ENCODE data around the gene APP. TPM values are rescaled to one million over a fixed set of nuclear protein-coding genes. Genes with fewer than 3 reads are reported as not detected.
"Not testable (repeated sequence)": the region's sequence is repeated elsewhere in the genome, so short reads cannot be mapped to it uniquely, and the experiment has no call there.

Gene APP
- total RNA-seq, 1 donor from 2014 or later: 45.9 TPM

- intact Hi-C loops (cut with micrococcal nuclease): no loop called here
Observed at GRCh38 chr21:25952306-25952705, 218.3 kb downstream of the APP start.

DNA sequence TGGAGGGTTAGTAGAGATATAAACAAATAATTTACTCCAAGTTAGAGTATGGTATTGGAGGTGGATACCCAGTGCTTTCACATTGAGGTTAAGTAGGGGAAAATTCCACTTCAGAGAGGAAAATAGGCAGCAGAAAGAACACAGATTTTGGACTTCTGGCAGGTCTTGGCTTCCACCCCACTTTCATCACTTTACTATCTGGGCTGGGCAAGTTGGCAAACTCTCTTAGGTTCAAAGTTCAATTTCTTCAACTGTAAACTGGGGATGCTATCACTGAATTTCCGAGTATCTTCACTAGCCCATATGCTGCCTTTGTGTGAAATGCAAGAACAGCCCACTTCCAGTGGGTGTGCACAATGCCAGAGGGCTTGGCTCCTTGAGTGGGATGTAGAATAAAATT, 220.9 kb downstream of the APP start:
- intact Hi-C loops (cut with micrococcal nuclease): no loop called here

DNA sequence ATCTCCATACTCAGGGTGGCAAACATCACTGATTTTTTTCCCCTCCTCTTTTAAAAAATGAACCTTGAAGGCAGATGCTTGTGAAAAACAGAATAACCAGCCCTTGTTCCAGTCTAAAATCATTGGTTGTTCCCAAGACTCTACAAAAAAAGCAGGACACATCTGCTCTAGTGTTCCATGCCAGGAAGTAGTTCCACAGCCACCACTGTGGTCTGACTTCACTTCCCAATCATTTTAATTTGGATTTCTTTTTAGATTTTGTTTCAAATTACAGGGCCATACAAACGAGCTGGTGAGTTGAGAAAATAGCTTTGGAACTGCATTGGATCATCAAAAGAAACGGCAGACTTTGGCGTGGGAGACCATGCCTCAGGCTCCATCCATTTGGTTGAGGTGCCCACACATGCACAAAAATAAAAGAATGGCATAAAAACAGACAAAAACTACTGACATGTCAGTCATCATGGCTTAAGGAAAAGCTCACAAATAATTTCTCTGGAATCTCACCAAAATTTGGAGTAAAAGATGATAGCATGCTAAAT, 225.8 kb downstream of the APP start:
- intact Hi-C loops (cut with micrococcal nuclease): no loop called here

GRCh38 chr21:25944082-25944481, 226.5 kb downstream of the APP start:
- intact Hi-C loops (cut with micrococcal nuclease): no loop called here

GRCh38 chr21:25942135-25942534, 228.4 kb downstream of the APP start:
- intact Hi-C loops (cut with micrococcal nuclease): no loop called here

- intact Hi-C loops (cut with micrococcal nuclease): no loop called here
Observed at GRCh38 chr21:25939396-25939761, 231.2 kb downstream of the APP start.

DNA sequence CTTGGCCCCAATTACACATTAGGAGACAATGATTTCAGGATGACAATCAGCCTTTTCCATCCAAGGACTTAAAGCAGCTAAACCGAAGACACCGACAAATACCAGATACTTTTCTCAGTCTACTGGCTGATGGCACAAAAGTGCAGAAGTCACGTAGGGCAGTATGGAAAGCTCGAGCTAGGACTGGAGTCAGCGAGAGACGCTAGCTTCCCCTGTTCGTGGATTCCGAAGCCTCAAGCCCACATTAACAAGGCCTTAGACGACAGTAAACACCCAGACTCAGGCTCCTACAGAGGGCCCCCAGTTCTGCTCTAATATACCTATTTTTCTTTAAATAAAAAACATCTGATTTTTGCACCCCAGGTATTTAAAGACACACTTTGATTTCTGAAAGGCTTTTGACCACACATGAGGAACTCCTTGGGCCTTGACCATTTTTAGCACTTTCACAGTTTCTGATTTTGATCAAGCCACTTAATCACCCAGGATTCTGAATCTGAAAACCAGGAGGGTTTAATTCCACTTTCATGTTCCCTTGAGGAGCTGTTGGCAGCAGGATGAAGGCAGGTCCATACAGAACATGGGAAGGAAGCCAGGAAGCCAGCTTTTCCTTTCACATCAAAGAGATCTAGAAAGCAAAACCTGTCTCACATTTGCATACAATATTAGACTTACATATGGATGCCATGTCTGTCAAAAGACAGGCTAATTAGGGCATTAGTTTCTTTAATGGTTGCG, 231.7 kb downstream of the APP start:
- intact Hi-C loops (cut with micrococcal nuclease): no loop called here

- intact Hi-C loops (cut with micrococcal nuclease): no loop called here
Observed at GRCh38 chr21:25936776-25937175, 233.8 kb downstream of the APP start.

DNA sequence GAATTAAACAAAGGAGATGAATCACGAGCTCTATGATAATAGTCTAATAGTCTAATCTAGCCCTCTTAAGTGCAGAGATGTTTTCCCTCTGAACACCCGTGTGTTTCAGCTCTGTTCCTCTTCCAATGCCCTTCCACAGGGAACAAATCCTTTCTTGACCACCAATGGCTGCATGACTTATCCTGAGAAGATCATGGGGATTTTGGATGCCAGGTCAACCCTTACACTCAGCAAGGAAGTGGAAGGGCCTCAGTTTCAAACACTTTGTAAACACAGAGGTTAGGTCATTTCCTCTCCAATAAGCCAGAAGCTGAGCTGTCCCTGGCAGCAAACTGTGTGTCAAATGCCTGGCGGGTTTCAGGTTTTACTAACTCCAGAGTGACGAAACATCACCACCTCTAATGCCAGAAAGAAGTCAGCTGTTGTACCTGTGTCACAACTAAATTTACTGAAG, 235.8 kb downstream of the APP start:
- intact Hi-C loops (cut with micrococcal nuclease): no loop called here

DNA sequence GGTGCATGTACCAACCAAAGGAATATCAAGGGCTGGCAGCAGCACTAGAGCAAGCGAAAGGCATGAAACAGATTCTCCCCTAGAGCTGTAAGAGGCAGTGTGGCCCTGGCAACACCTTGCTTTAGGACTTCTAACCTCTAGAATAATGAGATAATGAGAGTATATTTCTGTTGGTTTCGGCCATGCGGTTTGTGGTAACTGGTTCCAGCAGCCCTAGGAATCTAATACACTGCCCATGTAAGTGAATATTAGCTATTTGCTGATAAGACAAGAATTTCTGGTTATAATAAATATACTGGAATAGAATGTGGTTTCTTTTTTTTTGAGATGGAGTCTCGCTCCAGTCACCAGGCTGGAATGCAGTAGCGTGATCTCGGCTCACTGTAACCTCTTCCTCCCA, 236.4 kb downstream of the APP start:
- intact Hi-C loops (cut with micrococcal nuclease): no loop called here

DNA sequence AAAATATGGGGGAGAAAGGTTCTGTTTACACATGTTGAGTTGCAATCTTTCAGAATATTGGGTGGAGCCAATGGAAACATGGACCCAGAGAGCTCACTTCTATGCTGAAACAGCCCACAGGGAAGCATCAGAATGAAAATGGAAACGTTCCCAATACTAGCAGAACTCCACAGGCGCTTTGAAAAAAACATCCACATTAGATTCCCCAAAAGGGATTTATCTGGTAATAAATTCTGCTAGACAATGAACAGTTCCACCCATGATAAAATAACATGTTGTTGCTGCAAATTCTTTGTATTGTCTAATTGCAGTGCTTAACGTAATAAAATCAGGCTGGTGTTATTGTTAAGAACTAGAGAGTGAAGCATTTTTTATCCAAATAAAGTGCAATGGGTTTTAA, 238.8 kb downstream of the APP start:
- intact Hi-C loops (cut with micrococcal nuclease): no loop called here

- intact Hi-C loops (cut with micrococcal nuclease): no loop called here
Observed at GRCh38 chr21:25929856-25930520, 240.6 kb downstream of the APP start.

DNA sequence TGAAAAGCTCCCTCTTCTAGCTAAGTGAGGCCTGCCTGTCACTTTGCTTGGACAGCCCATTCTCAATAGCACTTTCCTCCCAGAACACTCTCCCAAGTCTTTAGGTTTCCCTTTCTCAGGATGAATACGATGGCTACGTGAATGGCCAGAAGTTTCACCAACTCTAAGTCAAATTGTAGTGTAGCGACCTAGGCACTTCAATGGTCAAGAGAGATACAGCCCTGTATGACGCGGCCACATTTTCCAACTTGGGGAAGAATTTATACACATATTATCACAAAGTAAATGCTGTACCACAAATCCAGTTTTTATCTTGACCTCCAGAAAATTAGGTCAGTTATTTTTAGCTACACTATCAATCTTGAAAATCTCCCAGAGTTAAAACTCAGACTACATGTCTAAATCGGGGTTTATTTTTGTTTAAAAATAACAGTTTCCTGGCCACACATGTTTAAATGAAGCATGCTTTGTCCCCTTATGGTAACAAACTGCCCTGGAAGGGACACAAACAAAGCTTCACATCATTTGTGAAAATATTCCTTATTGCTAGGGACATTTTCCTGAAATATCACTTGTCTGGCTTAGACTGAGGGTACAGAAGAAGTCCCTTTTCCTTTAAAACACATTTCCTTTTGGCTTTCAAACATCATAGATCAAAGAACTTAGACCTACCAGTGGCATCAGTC, 243.2 kb downstream of the APP start:
- intact Hi-C loops (cut with micrococcal nuclease): no loop called here

- intact Hi-C loops (cut with micrococcal nuclease): no loop called here
Observed at GRCh38 chr21:25925936-25926335, 244.6 kb downstream of the APP start.

DNA sequence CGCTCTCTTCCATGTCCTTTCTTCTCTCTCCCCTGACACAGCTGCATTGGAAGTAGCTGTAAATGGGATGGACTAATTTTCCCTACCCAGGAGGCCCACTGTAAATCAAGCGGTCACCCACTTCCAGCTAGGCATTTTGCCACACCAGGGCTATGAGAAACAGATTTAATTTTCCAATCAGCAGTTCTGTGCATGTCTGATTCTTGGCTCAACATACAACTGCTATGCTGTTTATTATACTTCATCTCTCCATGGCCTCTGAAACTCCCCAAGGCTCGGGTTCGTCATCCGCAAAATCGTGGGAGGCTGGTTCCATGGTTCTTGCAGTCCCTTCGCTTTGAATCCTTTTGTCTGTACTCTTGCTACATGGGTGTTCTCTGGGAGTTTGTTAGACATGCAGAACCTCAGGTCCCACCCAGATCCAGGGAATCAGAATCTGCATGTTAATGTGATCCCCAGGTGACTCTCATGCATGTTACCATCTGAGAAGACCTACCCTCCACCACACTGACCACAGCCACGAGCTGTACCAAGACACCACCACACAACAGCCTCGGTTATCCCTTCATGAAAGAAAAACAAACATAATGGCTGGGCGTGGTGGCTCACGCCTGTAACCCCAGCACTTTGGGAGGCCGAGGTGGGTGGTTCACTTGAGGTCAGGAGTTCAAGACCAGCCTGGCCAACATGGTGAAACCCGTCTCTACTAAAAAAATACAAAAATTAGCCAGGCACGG, 245.3 kb downstream of the APP start:
- intact Hi-C loops (cut with micrococcal nuclease): no loop called here

DNA sequence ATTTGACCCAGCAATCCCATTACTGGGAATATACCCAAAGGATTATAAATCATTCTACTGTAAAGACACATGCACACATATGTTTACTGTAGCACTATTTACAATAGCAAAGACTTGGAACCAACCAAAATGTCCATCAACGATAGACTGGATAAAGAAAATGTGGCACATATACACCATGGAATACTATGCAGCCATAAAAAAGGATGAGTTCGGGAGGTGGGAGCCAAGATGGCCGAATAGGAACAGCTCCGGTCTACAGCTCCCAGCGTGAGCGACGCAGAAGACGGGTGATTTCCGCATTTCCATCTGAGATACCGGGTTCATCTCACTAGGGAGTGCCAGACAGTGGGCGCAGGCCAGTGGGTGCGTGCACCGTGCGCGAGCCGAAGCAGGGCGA, 252.4 kb downstream of the APP start:
- intact Hi-C loops (cut with micrococcal nuclease): not testable (repeated sequence)

DNA sequence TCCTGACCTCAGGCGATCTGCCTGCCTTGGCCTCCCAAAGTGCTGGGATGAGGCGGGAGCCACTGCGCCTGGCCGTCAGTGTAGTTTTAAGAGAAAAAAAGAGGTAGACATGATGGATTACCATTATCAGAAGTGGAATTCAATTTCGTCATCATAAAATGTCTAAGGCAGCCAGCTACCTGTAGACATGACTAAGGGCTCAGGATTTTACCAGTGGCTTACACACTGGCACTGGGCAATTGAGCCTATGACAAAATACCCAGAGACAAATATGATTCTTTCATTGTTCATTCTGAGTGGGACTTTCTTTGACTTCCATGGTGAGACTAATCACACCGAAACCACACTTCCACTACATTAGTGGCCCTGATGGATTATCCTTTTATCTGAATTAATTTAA, 254.3 kb downstream of the APP start:
- intact Hi-C loops (cut with micrococcal nuclease): no loop called here

DNA sequence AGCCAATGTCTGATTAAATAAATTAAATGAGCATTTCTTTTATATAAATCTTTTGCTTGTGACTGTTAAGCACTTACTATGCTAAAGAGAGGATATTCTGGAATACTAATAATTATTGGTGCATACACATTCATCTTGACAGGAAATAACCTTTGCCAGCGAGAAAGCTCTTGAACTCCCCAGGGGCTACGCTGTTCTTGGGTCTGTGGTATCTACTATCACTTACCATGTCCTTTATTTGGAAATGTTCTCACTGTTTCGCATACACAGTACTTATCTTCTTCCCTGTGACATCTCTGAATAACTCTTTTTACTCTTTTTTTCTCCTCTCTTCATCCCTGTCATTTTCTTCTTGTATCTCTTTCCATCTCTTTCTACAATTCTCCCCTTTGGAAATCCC, 257.1 kb downstream of the APP start:
- intact Hi-C loops (cut with micrococcal nuclease): no loop called here

- intact Hi-C loops (cut with micrococcal nuclease): no loop called here
Observed at GRCh38 chr21:25912402-25912746, 258.2 kb downstream of the APP start.

DNA sequence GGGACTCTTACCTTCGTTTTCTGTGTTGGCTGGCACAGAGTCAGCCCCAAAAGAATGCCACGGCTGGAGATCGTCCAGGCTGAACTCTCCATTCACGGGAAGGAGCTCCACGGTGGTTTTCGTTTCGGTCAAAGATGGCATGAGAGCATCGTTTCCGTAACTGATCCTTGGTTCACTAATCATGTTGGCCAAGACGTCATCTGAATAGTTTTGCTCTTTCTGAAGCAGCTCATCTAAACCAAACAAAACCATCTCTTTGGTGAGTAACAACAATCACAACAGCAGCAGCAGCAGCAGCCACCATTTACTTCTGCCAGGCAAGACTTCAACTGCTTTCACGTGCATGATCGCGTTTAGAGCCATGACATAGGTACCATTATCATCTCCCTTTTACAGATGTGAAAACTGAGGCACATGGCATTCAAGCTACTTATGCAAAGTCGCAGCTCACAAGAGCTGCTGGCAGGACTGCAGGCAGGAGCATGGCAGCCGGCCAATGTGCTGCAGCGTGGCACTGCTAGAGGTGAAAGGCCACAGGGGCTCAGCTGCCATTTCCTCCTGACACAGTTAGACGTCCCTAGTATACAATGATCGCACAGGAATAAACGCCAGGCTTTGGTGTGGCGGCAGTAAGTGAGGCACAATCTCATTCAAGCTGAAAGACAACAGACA, 258.7 kb downstream of the APP start:
- intact Hi-C loops (cut with micrococcal nuclease): no loop called here

- intact Hi-C loops (cut with micrococcal nuclease): no loop called here
Observed at GRCh38 chr21:25910809-25911208, 259.8 kb downstream of the APP start.
